Loucy (cell line): Measurements from ENCODE around the gene RALB.

Source experiments
- EZH2phosphoT487 ChIP-seq: fragments of 200-600 bp; IDR thresholded peaks from 2 replicates; pipeline ENCODE4 v1.6.1; 2018; ENCODE audit warnings: antibody characterized with exemption, mild to moderate bottlenecking, moderate library complexity, borderline replicate concordance
- TF ChIP-seq, protein P1 (sequence below): fragments of 200-600 bp; sonication (generic); conservative IDR thresholded peaks from 2 replicates; pipeline ENCODE4 v1.5.1; 2014; ENCODE audit warnings: mild to moderate bottlenecking, antibody characterized with exemption, low read length

DNA sequence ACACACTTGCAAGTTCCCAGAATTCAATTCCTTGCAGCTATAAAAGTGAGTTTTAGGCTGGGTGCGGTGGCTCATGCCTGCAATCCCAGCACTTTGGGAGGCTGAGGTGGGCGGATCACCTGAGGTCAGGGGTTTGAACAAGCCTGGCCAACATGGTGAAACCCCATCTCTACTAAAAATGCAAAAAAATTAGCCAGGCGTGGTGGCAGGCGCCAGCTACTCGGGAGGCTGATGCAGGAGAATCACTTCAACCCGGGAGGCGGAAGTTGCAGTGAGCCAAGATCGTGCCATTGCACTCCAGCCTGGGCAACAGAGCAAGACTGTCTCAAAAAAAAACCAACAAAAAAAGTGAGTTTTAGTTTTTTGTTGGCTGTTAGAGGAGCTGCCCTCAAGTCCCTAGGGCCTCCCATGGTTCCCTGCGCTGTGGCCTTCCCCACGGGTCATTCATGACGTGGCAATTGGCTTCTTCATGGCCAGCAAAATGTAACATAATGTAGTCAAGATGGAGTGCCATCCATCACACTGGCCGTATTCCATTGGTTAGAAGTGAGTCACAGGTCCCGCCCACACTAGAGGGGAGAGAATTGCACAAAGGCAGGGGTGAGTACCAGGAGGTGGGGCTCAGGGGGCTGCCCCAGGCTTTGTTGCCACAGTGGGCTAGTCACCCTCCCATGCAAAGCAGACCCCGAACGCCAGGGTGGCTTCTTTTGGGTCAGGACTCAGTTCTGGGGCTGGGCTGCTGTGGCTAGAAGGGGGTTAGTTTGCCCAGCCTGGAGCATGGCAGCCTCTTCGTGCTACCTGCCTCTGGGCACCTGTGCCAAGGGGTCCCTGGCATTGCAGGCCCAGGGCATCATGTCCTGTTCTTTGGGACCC, 55.6 kb downstream of the RALB start:
- TF ChIP-seq, protein P1, sequence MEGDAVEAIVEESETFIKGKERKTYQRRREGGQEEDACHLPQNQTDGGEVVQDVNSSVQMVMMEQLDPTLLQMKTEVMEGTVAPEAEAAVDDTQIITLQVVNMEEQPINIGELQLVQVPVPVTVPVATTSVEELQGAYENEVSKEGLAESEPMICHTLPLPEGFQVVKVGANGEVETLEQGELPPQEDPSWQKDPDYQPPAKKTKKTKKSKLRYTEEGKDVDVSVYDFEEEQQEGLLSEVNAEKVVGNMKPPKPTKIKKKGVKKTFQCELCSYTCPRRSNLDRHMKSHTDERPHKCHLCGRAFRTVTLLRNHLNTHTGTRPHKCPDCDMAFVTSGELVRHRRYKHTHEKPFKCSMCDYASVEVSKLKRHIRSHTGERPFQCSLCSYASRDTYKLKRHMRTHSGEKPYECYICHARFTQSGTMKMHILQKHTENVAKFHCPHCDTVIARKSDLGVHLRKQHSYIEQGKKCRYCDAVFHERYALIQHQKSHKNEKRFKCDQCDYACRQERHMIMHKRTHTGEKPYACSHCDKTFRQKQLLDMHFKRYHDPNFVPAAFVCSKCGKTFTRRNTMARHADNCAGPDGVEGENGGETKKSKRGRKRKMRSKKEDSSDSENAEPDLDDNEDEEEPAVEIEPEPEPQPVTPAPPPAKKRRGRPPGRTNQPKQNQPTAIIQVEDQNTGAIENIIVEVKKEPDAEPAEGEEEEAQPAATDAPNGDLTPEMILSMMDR: no peak
- no peak for TF ChIP-seq EZH2phosphoT487
